Urothelium cell line (cell line): ENCODE measurements around the gene LY6G6F.

Experiments
- DNase-seq: peaks from one replicate; pipeline ENCODE4 v3.0.0; 2011; ENCODE audit warnings: low spot score, mixed read lengths
- FAIRE-seq: peaks from 2 replicates; lab custom pipeline; 2011; peaks lifted over from hg19 to GRCh38; lab: Jason Lieb, UNC

Gene LY6G6F, protein sequence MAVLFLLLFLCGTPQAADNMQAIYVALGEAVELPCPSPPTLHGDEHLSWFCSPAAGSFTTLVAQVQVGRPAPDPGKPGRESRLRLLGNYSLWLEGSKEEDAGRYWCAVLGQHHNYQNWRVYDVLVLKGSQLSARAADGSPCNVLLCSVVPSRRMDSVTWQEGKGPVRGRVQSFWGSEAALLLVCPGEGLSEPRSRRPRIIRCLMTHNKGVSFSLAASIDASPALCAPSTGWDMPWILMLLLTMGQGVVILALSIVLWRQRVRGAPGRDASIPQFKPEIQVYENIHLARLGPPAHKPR

DNA sequence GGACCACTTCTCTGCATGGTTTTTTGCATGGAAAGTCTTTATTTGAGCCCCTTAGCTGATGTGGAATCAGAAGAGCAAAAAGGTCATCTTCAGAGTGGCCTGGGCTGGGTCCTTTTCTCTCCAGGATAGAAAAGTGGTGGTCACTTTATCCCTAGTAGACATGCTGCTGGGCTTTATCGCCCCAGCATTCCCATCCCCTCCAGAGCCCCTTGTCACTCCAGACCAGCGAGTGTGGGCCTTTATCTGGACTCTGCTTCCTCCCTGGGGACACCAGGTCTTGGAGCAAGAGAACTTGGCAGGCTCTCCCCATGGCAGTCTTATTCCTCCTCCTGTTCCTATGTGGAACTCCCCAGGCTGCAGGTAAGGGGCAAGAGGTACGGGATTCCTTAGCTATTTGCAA is at the start of gene LY6G6F:
Gene LY6G6F, plus strand, starts transcription at position 268 of the 400 bp plus-strand sequence. Its CDS starts 41 bp downstream, at position 309.
- DNase-seq (no peak), FAIRE-seq (no peak)

DNA sequence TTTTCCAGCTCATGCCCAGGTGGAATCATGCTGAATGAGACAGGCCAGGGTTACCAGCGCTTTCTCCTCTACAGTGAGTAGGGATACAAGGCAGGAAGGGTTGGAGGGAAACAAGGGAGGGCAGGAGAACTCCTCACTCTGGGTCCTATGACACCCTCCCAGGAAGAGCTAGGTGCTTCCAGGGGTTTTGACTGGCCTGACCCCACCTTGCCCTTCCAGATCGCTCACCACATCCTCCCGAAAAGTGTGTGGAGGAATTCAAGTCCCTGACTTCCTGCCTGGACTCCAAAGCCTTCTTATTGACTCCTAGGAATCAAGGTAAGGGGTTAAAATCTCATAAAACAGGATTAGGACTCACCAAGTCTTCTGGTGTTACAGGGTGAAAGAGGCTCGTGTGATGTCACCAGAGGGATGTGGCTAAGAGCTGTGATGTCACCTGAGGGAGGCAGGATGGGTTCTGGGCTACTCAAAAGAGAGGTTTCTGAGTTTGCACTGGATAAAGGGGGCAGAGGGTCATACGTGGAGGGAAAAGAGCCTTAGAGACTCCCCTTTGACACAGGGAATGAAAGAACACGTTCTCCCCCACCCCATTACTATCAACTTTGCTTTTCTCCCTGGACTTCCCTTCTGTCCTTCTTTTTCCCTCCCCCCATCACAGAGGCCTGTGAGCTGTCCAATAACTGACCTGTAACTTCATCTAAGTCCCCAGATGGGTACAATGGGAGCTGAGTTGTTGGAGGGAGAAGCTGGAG is 49.1 kb upstream of the LY6G6F start:
- FAIRE-seq (no peak), DNase-seq (no peak)

DNA sequence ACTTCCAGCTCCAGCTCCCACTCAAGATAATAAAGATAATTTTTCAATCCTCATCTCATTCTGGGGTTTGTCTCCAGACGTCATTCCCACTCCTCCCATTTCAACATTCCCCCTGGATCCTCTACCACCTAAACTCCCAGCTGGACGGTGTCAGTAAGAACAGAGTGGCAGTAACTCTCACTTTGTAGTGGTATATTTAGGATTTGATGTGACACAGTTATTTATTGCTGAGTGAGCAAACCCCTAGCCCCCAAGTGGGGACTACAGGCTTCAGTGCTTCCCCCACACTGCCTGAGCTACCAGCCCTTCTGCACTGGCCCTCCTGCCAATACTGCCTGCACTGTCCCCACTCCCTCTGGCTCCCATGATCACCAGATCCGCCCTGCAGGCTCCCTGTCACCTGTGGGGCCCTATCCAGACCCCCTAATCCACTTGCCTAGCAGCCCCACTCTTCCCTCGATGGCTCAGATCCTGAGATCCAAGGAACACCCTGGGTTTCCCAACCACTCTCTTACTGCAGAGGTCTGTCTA is 48.4 kb upstream of the LY6G6F start:
- no peak for FAIRE-seq
- no peak for DNase-seq

DNA sequence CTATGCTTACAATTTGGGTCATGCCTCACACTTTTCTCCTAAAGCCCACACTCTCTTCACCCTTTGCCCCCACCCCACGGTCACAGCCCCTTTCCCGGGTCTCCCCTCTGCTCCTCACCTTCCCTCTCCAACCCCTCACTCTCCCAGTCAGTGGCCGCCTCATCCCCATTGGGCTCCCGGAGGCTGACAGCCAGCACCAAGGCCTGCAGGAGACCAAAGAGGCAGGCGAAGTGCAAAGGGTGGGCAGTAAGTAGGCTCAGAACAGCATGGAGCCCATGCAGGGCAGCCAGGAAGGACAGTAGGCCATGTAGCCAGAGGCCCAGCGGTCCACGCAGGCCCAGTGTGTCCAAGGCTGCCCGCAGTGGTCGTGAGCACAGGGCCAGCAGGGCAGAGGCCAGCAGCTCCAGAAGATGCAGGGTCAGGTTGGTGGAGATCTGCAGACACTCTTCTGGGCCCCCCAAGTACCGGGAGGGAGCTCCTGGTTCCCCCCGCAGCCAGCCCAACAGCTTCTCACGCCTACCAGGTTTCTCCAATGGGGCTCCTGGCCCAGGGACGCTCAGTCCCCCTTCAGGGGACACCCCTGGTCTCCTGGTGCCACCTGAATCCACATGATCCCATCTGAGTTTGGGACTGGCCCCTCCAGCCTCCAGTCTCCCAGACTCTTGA is 47.5 kb upstream of the LY6G6F start:
- no peak for FAIRE-seq
- DNase-seq = no peak

DNA sequence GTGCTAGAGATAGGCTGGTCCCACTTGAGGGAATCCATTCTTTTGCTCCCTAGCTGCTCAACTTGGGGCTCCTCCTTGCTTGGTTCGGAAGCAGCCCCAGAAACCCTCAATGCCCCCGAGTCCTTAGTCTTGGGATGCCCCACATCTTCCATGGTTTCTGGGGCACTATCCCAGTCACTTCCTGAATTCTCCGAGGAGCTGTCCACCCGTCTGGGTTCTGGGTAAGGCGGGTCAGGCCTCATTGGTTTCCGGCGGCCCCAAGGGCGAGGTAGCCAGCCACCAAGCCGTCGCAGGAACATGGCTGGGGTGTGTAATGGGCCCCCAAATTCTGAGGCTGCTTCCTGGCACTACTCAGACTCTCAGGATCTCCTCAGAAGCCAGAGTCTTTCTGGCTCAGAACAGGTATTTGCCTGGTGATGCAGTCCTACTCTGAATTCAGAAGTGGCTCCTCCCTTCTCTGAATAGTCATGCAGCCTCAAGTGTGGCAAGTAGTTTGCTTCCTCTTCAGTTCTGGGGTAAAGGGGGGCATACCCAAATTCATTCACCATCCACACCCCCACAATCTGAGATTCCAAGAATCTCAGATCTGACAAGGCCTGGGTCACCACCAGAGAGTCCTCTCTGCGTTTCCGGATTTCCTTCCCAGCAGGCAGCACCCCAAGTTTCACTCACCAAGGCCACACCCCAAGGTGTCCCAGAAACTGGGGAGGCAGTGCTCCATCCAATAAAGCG is 46.9 kb upstream of the LY6G6F start:
- FAIRE-seq (no peak), DNase-seq (peak; percentile 34)

DNA sequence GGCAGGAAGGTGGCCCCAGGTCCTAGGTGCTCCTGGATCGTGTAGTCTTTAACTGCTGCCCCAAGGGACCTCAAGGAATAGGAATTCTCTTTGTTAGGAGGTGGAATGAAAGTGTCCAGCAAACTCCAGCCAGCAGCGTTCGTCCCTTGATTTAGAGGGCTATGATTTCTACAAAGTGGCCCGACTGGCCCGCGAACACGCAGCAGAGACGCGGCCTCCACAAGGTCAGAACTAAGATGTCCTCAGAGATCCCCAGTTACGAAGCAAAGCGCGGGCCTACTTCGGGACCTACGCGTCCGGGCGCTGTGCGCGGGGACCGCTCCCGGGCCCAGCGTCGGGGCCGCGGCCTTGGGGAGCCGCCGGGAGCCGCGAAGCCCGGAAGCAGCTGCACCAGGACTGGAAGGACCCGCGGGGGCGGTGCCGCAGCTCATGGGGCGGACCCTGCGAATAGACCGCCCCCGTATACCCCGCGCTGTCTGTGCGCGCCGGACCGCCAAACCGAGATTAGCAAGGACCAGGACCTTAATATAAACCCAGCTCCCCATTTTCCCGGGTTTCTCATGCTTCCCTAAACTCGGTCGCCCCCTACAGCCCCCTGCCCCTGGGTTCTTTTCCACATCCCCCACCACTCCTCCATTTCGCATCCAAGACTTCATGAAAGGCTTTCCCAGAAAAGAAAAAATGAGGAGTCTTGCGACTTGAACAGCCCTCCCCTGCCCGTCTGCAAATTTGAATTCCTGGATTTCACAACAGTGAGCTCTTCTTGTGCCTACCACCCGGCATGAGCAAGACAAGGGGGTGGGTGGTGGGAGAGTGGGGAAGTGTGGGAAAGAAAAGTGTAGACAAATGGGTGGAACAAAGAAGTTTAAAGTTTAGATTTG is 46.0 kb upstream of the LY6G6F start, which contains the start of gene C6orf47:
Gene C6orf47, minus strand, starts transcription at position 398 of the 881 bp plus-strand sequence. CDS start 831 bp downstream, outside the sequence.
- peak; percentile 88 for DNase-seq
- no peak for FAIRE-seq

DNA sequence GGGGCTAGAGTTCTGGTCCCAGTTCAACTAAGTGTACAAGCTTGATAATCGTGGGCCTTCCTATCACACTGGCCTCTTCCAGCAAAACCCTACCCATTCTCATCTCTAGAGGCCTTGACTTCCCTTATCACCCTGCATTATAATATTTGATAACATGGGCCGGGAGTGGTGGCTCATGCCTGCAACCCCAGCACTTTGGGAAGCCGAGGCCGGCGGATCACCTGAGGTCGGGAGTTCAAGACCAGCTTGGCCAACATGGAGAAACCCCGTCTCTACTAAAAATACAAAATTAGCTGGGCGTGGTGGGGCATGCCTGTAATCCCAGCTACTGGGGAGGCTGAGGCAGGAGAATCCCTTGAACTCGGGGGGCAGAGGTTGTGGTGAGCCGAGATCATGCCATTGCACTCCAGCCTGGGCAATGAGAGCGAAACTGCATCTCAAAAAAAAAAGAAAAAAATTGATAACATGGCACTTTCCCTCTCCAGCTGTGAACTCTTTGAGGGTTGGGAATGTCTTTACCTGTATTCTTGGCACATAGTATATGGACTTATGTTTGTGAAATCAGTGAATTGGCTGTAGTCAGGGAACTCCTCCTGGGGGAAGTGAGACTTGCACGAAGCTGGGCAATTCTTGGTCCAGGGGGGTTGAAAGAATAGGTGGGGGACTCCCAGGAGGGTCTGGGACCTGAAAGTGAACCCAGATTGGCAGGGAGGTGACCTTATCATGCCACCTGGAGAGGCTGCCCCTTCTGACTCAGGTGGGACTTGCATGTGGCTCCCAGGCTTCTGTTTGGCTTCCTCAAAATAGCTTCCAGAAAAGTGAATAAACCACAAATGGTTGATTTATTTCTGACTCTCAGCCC is 45.2 kb upstream of the LY6G6F start:
- DNase-seq (no peak), FAIRE-seq (no peak)

DNA sequence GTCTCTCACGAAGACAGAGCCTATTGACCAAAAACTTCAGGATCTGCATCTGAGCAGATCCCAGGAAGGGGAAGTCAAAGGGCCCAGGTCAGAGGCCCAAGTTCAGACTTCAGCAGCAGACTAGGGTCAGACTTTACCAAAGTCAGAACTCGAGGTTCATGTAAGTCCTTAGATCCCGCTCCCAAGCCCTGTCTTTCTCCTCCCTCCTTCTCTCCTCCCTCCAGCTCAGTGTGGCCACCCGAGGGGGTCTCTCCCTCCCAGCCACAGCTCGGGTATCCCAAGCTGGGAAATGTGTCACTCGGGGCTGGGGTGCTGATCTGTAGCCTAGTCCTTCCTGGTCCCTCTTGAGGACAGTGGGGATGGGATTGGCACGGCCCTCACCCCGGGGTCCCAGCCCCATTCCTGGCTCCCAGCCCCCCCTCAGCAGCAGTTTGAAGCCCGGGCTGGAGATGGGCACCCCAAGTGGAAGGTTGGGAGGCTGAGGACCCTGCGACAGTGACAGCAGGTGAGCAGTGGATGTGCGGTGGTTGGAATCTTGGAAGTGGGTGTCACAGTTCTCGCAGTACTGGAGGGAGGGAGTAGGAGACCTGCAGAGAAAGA is 44.4 kb upstream of the LY6G6F start:
- DNase-seq (no peak), FAIRE-seq (no peak)

DNA sequence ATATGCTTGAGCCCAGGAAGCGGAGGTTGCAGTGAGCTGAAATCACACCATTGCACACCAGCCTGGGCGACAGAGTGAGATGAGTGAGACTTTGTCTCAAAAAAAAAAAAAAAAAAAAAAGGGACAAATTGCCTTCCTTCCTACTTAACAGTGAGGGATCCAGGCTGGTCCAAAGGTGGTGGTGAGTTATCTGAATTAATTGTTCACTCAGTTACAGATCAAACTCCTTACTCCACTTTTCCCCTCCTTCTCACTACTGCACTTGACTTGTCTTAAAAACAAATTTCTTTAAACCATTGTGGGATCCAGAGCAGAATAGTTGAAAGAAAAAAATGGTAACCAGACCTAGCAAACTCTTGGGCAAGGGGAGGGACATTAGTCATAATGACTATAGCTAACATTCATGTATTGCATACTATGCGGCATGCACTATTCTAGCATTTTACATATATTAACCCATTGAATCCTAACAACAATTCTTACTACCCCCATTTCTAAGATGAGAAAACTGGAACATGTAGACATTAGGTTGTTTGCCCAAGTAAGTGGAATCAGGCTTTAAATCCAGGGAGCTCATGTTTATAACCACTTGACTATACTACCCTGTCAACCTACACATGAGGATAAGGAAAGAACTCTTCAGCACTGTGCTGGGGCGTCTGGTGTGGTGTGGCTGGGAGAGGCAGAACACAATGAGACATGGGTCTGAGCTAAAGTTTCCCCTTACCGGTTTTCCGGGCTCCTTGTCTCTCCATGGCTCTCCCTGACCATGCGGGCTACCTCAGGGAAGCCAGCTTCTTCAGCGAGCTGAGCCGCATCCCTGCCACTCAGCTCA is 43.3 kb upstream of the LY6G6F start:
- DNase-seq (no peak), FAIRE-seq (no peak)

DNA sequence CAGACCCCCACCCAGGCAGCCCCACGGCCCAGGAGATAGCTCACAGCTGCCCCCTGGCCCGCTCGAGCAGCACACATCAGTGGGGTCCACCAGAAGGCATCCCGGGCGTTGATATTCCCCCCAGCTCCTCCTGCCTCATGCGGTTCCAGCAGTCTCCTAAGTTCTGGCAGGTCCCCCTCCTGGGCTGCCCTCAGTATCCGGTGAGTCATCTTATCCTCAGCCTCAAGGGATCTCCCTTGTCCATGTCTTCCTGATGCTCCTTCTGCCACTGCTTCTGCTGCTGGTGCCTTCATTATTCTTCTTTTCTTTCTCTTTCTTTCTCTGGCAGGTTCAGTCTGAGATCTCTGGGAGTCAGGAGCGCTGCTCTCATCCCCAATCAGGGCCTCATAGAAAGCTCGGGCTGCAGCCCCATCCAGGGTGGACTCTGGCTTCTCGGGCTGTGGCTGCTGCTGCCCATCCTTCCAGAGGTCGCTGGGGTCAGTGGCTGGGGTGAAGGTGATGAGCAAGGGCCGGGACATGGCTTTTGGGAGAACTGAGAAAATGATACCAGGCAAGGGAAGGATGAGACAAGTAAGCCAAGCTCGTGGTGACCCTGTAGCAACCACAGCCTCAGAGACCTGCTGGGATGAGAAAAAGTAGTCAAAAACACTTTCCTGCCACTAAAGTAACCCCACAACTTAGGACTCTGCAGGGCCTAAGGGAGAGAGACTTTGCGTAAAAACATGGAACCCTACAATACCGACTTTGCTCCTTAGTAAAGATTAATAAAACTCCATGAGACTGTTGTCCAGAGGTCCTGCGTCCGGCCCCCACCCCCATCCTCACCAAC is 42.5 kb upstream of the LY6G6F start:
- DNase-seq (peak; percentile 74), FAIRE-seq (no peak)

DNA sequence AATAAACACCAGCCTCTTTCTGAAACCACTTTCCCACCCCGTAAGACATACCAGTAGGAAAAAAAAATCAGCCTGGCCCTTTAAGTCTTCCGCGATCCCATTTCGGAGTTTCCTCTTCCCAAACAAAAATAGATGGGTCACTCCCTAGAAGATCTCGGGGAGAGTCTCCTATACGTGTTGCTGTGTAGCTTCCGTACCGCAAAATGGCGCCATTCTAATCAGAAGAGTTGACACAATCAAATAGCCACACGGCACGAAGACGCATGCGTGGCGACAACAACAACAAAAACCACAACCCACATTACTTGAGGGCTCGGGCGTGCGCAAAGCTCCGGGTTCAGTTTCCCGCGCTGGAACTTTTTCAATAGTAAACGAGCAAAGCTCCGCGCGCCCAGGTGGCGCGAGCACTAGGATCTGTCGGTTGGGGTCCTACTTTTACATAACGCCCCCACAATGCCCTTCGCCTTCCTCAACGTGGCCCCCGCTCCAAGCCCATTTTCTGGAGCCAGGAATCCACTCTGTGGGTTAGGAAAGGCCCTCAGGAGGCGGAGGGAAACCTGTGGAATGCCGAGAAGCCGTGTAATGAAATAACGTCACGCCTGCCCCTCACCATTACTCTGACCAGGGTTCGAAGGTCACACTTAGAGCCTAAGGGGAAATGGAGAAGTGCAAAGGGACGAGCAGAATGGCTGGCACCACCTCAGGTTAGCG is 41.7 kb upstream of the LY6G6F start, which contains the start of gene GPANK1:
Gene GPANK1, minus strand, starts transcription at position 208 of the 711 bp plus-strand sequence. CDS start 519 bp downstream, outside the sequence.
- no peak for FAIRE-seq
- DNase-seq = peak; percentile 69

DNA sequence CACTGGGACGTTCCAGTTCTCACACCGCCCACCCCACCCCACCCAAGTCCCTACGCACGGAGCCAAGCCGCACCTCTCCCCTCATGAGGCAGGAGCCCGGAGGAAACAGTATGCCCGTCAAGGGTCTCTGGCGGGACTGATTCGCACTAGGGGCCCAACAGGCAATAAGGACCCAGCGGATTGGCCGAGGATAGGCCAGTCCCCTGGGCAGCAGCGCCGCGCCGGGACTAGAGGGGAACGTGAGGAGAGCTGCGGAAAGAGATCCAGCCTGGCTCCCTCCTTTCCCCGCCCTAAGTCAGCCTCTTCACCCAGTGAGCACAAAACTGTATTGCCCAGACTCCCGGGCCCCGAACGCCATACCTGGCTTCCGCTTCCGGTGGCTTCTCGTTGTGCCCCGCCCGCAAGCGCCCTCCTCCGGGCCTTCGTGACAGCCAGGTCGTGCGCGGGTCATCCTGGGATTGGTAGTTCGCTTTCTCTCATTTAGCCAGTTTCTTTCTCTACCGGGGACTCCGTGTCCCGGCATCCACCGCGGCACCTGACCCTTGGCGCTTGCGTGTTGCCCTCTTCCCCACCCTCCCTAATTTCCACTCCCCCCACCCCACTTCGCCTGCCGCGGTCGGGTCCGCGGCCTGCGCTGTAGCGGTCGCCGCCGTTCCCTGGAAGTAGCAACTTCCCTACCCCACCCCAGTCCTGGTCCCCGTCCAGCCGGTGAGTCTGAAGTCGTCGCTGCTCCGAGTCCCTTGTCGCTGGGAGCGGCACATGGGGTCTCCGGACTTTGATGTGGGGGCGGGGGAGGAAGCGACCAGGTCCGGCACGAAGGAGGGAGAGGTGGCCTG is 40.9 kb upstream of the LY6G6F start, which contains the start of gene CSNK2B:
Gene CSNK2B, plus strand, starts transcription at position 580 of the 836 bp plus-strand sequence. CDS start 752 bp downstream, outside the sequence.
- no peak for FAIRE-seq
- peak; percentile 97 for DNase-seq

DNA sequence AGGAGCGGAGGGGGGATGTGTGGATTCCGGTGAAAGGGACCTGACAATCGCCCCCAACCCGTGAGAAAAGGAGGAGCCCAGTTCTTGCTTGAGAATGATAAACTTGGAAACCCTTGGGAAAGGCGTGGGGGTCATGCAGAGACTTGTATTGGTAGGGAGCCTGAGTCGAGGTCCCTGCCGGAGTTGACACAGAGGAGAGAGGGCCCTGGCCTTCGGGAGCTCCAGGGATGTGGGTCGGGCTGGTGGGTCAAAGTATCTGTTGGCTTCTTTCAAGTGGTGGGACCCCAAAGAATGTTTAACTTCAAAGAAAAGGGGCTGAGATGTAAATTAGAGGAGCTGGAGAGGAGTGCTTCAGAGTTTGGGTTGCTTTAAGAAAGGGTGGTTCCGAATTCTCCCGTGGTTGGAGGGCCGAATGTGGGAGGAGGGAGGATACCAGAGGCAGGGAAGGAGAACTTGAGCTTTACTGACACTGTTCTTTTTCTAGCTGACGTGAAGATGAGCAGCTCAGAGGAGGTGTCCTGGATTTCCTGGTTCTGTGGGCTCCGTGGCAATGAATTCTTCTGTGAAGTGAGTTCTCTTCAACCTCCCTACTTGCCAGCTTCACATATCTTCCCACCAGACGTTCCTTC is 40.2 kb upstream of the LY6G6F start:
- no peak for FAIRE-seq
- DNase-seq = no peak

DNA sequence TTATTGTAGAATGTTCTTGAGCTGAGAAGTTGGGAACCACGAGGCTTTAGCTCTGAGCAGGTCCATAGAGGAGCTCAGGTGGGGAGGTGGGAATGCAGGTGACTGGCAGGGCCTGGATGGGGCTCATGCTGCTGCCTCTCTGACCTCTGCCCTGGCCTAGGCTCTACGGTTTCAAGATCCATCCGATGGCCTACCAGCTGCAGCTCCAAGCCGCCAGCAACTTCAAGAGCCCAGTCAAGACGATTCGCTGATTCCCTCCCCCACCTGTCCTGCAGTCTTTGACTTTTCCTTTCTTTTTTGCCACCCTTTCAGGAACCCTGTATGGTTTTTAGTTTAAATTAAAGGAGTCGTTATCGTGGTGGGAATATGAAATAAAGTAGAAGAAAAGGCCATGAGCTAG is 37.0 kb upstream of the LY6G6F start, which contains the start of gene LY6G5B:
Gene LY6G5B, plus strand, starts transcription at position 301 of the 400 bp plus-strand sequence. CDS start 975 bp downstream, outside the sequence.
- FAIRE-seq (no peak), DNase-seq (no peak)
